ENCODE measurements around the gene UBE2M.
"Not testable (repeated sequence)": the region's sequence is repeated elsewhere in the genome, so short reads cannot be mapped to it uniquely, and the experiment has no call there.

UBE2M gene

DNA sequence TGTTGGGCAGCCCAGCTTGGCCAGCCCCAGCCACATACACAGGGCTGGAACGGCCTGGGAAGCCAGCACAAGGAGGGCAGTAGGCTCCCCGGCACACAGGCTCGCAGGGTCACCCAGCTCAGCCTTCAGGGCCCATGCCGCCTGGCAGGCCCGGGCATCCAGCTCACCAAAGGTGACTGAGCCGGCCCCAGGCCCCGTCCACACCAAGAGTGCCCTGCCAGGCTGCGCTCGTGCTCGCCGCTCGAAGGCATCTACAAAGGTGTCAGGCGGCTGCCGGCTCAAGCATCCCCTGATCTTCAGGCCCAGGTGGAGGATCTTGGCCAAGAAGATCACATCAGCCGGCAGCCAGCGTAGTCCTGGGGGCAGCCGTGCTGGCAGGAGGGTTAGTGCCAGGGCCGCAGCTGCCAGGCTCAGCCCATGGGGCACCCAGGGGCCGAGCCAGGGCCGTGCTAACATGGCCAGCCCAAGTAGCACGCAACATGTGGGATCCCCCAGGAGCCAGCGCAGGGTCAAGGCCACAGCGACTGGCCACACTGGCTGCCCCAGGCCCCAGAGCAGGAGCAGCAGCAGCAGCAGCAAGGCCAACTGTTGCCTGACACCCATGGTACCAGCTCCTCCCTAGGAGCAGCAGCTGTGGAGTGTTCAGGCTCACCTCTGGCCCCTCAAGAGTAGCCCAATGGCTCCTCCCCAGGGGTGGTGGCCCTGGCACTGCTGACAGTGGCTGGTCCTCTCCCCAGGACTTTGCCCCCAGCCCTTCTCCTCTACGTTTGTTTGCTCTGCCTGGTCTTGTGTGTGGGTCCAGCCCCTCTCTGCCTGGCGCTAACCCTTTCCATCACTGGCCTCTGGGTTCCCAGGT, 46.8 kb downstream of the UBE2M start, which contains the start of gene SLC27A5:
SLC27A5 (minus strand) TSS at position 640 of the 856 bp plus-strand sequence; CDS start at position 603, 37 bp downstream.
- DNase-seq: no peak

DNA sequence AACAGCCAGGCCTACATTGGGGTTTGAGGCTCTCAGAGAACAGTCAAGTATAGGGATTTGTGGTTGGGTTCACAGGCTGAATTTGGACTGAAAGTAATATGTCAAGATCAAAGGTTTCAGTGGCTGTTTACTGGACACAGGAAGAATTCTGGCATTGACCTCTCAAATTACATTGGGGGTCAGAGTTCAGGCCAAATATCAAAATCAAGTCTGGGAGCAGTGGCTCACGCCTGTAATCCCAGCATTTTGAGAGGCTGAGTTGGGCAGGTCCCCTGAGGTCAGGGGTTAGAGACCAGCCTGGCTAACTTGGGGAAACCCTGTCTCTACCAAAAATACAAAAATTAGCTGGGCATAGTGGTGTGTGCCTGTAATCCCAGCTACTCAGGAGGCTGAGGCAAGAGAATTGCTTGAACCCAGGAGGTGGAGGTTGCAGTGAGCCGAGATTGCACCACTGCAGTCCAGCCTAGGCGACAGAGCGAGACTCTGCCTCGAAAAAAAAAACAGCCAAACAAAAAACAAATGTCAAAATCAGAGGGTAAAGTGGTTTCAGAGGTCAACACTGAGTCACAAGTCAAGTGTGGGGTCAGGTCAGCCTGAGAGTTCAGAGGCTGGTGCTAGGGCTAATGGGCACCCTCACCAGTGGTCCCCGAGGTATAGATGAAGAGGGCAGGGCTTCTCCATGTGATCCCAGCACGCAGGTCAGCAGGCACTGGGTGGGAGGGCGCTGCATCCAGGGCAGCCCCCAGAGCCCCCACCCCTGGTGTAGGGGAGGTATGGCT, 48.1 kb downstream of the UBE2M start:
- DNase-seq: no peak

DNA sequence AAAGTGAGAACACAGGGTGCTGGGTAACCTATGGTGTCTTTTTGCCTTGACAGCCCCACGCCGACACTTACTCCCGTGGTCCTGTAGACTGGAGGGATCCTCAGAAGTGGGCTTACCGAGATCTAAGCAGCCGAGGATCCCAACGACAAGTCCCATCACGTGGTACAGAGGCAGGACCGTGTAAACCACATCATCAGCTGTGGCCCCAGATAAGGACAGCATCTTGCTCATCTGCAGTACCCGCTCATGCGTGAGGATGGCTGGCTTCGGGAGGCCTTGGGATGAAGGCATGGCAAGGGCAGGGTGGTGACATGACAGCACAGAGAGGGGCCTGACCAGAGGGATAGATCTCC, 48.7 kb downstream of the UBE2M start:
- no peak for DNase-seq

GRCh38 chr19:58507602-58508223, 50.7 kb downstream of the UBE2M start:
- DNase-seq: not testable (repeated sequence)
